GM10248 (cell line): ENCODE measurements around the gene BYSL.
"Not testable (repeated sequence)": the region's sequence is repeated elsewhere in the genome, so short reads cannot be mapped to it uniquely, and the experiment has no call there.

Experiments used
- CTCF ChIA-PET: fragments of 300-600 bp; sonication (Branson Sonifier 250); formaldehyde crosslinking; extraction: SDS; loops from one replicate; lab custom pipeline; 2021; ENCODE audit warnings: antibody characterized with exemption; lab: Yijun Ruan, JAX
- POLR2A ChIA-PET: fragments of 350-650 bp; sonication (Branson Sonifier 250); formaldehyde crosslinking; extraction: SDS; loops from one replicate; lab custom pipeline; 2020; ENCODE audit warnings: antibody characterized with exemption; lab: Yijun Ruan, JAX
- DNase-seq: peaks from one replicate; pipeline ENCODE4 v3.0.0; 2012; ENCODE audit errors: extremely low spot score
- CTCF ChIP-seq: IDR thresholded peaks from 2 replicates; pipeline ENCODE4 v1.5.1; 2012; ENCODE audit warnings: mild to moderate bottlenecking, low read depth; ENCODE audit errors: extremely low read depth, missing control alignments, control extremely low read depth

BYSL gene

GRCh38 chr6:41942067-41942851 lies 21.0 kb downstream of the BYSL start:
- DNase-seq, result no peak
- CTCF ChIA-PET, result interaction anchor here (0.8 to 2.1 kb wide), 6 partner anchors 10 to 155 kb away, joined by 3 to 12 read pairs (median 6); partner anchors contain the start of genes BYSL, MED20 and TOMM6
- no peak for TF ChIP-seq CTCF
- POLR2A ChIA-PET, result no interaction called here

GRCh38 chr6:41942882-41943281 lies 21.6 kb downstream of the BYSL start:
- POLR2A ChIA-PET, DNase-seq: not testable (repeated sequence)
- CTCF ChIA-PET, result interaction anchor here (1.2 to 2.1 kb wide), 4 partner anchors 22 to 156 kb away, joined by 3 to 12 read pairs (median 7); partner anchors contain the start of genes BYSL, MED20 and TOMM6

- TF ChIP-seq CTCF, result no peak
- CTCF ChIA-PET, result interaction anchor here (0.7 to 2.0 kb wide), 3 partner anchors 101 to 395 kb away, joined by 3 to 6 read pairs (median 3); no protein-coding TSS in a partner anchor
- POLR2A ChIA-PET, result no interaction called here
- no peak for DNase-seq
These were observed 22.2 kb downstream of the BYSL start for GRCh38 chr6:41943456-41943855.

- POLR2A ChIA-PET, result no interaction called here
- TF ChIP-seq CTCF, result no peak
- CTCF ChIA-PET, result no interaction called here
- DNase-seq, result no peak
These were observed 26.4 kb downstream of the BYSL start for GRCh38 chr6:41947581-41948220.

- no peak for DNase-seq
- POLR2A ChIA-PET, result no interaction called here
- CTCF ChIA-PET, result interaction anchor here (1.0 kb wide), 1 partner anchor 19 kb away, joined by 4 read pairs; no protein-coding TSS in a partner anchor
- TF ChIP-seq CTCF, result no peak
These were observed 33.4 kb downstream of the BYSL start for GRCh38 chr6:41954668-41955067.

- no peak for TF ChIP-seq CTCF
- DNase-seq, result no peak
- CTCF ChIA-PET, result interaction anchor here (1.0 kb wide), 1 partner anchor 20 kb away, joined by 4 read pairs; no protein-coding TSS in a partner anchor
- POLR2A ChIA-PET, result interaction anchor here (0.7 kb wide), 1 partner anchor 94 kb away, joined by 5 read pairs; no protein-coding TSS in a partner anchor
These were observed 34.1 kb downstream of the BYSL start for GRCh38 chr6:41955412-41955811.
